Endothelial cell of umbilical vein (primary cell): ENCODE data around the gene ADAM8. TPM values are rescaled to one million over a fixed set of nuclear protein-coding genes. Genes with fewer than 3 reads are reported as not detected.

Source experiments
- BruUV-seq: library from RNA; stranded (reverse); fragments of 400-500 nt; replicated peaks from 2 replicates; lab custom pipeline; 2021; lab: Mats Ljungman, UMichigan
- CTCF ChIA-PET: fragments of 300-600, 350-600 bp; sonication (Branson Sonifier 250); formaldehyde crosslinking; loops from one replicate; lab custom pipeline; 2021; ENCODE audit warnings: antibody characterized with exemption, inconsistent platforms; lab: Charles Lee
- POLR2A ChIA-PET: fragments of 300-600, 350-600 bp; sonication (Branson Sonifier 250); formaldehyde crosslinking; loops from one replicate; lab custom pipeline; 2021; ENCODE audit warnings: antibody characterized with exemption, inconsistent platforms; lab: Charles Lee
- DNase-seq: peaks from one replicate; pipeline ENCODE4 v3.0.0-alpha.2; 2011; ENCODE audit warnings: low read depth, low spot score
- FAIRE-seq: peaks from 2 replicates; lab custom pipeline; 2011; peaks lifted over from hg19 to GRCh38; lab: Jason Lieb, UNC
- H2AFZ ChIP-seq: 2 replicates; pipeline ENCODE4 v1.6.0; 2012; ENCODE audit warnings: low read depth, low read length, control low read depth, inconsistent platforms
- H3K27ac ChIP-seq: 2 replicates; pipeline ENCODE4 v1.5.1; 2011; ENCODE audit warnings: low read depth, mild to moderate bottlenecking, control low read depth, low read length, moderate library complexity; ENCODE audit not compliant: insufficient read depth
- H3K27me3 ChIP-seq, 2 experiments: 2 replicates each; pipeline versions ENCODE4 v1.6.0 to v1.6.1; 2011; ENCODE audit warnings: low read length in 2 of 2, mixed read lengths in 1 of 2; ENCODE audit not compliant: control insufficient read depth in 2 of 2, insufficient read depth in 2 of 2
- H3K36me3 ChIP-seq, 2 experiments: 2 replicates in 1 of 2; 3 replicates in 1 of 2; pipeline ENCODE4 v1.5.1; 2011; ENCODE audit warnings: low read length in 2 of 2, mild to moderate bottlenecking in 1 of 2, moderate library complexity in 1 of 2; ENCODE audit not compliant: control insufficient read depth in 2 of 2, insufficient read depth in 2 of 2; ENCODE audit errors: extremely low read depth in 1 of 2
- H3K4me1 ChIP-seq: 3 replicates; pipeline ENCODE4 v1.5.1; 2011; ENCODE audit warnings: mild to moderate bottlenecking, low read length; ENCODE audit not compliant: control insufficient read depth, insufficient read depth; ENCODE audit errors: extremely low read depth
- H3K4me2 ChIP-seq: 2 replicates; pipeline ENCODE4 v1.6.1; 2011; ENCODE audit warnings: low read length, control low read depth, mixed read lengths; ENCODE audit not compliant: insufficient read depth
- H3K4me3 ChIP-seq, 3 experiments: fragments of 200-600 bp in 1 of 3; sonication (generic), shearing (Covaris generic) in 1 of 3; replicated peaks in 1 of 3; 2 replicates each; pipeline ENCODE4 v1.5.1; 2011 to 2016; ENCODE audit warnings: control low read depth in 3 of 3, low read length in 3 of 3, mild to moderate bottlenecking in 2 of 3, inconsistent platforms in 1 of 3, low read depth in 1 of 3, moderate library complexity in 1 of 3; ENCODE audit not compliant: insufficient read depth in 1 of 3
- H3K79me2 ChIP-seq: 2 replicates; pipeline ENCODE4 v1.6.0; 2012; ENCODE audit warnings: low read length, inconsistent platforms; ENCODE audit not compliant: control insufficient read depth, insufficient read depth
- H3K9ac ChIP-seq: replicated peaks from 2 replicates; pipeline ENCODE3; 2011; ENCODE audit warnings: low read length, control low read depth; ENCODE audit not compliant: insufficient read depth; ENCODE audit errors: extremely low read depth
- H3K9me1 ChIP-seq: replicated peaks from 3 replicates; pipeline ENCODE4 v1.6.0; 2011; ENCODE audit warnings: mild to moderate bottlenecking, low read length; ENCODE audit not compliant: control insufficient read depth, insufficient read depth; ENCODE audit errors: extremely low read depth
- H3K9me3 ChIP-seq: replicated peaks from 2 replicates; pipeline ENCODE4 v1.5.1; 2012; ENCODE audit warnings: low read length, inconsistent platforms; ENCODE audit not compliant: control insufficient read depth, insufficient read depth
- H4K20me1 ChIP-seq: replicated peaks from 2 replicates; pipeline ENCODE3; 2011; ENCODE audit warnings: mild to moderate bottlenecking, low read length; ENCODE audit not compliant: control insufficient read depth, insufficient read depth; ENCODE audit errors: extremely low read depth
- CTCF ChIP-seq, 2 donors: IDR thresholded peaks; 1 replicate in 1 of 2; 2 replicates in 1 of 2; pipeline ENCODE4 v1.5.1; 2011; ENCODE audit warnings: low read length in 2 of 2, mild to moderate bottlenecking in 2 of 2, moderate library complexity in 2 of 2, control low read depth in 1 of 2, inconsistent platforms in 1 of 2, low read depth in 1 of 2; ENCODE audit not compliant: insufficient read depth in 1 of 2; ENCODE audit errors: extremely low read depth in 1 of 2
- EZH2 ChIP-seq: IDR thresholded peaks from 2 replicates; pipeline ENCODE4 v1.6.1; 2012; ENCODE audit warnings: borderline replicate concordance, low read depth, mild to moderate bottlenecking, moderate library complexity, low read length, inconsistent platforms; ENCODE audit not compliant: severe bottlenecking
- FOS ChIP-seq: IDR thresholded peaks from 2 replicates; pipeline ENCODE4 v1.6.1; 2011; ENCODE audit warnings: mild to moderate bottlenecking, low read length, moderate library complexity, borderline replicate concordance; ENCODE audit not compliant: insufficient read depth
- GATA2 ChIP-seq: IDR thresholded peaks from 2 replicates; pipeline ENCODE4 v1.7.0; 2011; ENCODE audit warnings: low read depth, mild to moderate bottlenecking, moderate library complexity, mixed read lengths, low read length; ENCODE audit not compliant: insufficient read length, insufficient read depth
- JUN ChIP-seq: IDR thresholded peaks from 2 replicates; pipeline ENCODE4 v1.6.1; 2011; ENCODE audit warnings: borderline replicate concordance, low read depth; ENCODE audit not compliant: insufficient read length, insufficient read depth
- MAX ChIP-seq: IDR thresholded peaks from 2 replicates; pipeline ENCODE4 v1.6.1; 2011; ENCODE audit not compliant: insufficient read depth, insufficient read length
- MYC ChIP-seq: IDR thresholded peaks from one replicate; pipeline ENCODE4 v1.6.1; 2011; ENCODE audit warnings: mild to moderate bottlenecking, low read depth, low read length
- POLR2A ChIP-seq: IDR thresholded peaks from 2 replicates; pipeline ENCODE4 v1.6.1; 2012; ENCODE audit warnings: low read depth, mild to moderate bottlenecking, control low read depth, low read length
- POLR2AphosphoS5 ChIP-seq: IDR thresholded peaks from 2 replicates; pipeline ENCODE4 v1.6.1; 2012; ENCODE audit warnings: low read depth, mild to moderate bottlenecking, control low read depth, low read length, moderate library complexity; ENCODE audit not compliant: insufficient read depth
- dilution Hi-C: fragments of 300-500 bp; cut with MboI; formaldehyde crosslinking; loops from one replicate; pipeline ENCODE4 v1.15.0; 2019; ENCODE audit warnings: low sequenced_read_pairs; ENCODE audit not compliant: extremely low pct_ligation_motif_present
- intact Hi-C: fragments of 100-400 bp; cut with micrococcal nuclease; formaldehyde crosslinking; loops from one replicate; pipeline ENCODE4 v1.10.0; 2022
- polyA plus RNA-seq, 4 experiments: library from polyadenylated mRNA; depleted of rRNA in 3 of 4; stranded (reverse) in 3 of 4; unstranded in 1 of 4; fragments of >200 nt; gene quantifications; 2 replicates each; pipeline versions ENCODE4 v1.2.1 to v1.2.3, GENCODE V29; 2011 to 2012; ENCODE audit warnings: missing spikeins in 1 of 4
- total RNA-seq: library from RNA; stranded (reverse); gene quantifications from 2 replicates; pipeline ENCODE4 v1.2.3, GENCODE V29; 2021

The ADAM8 gene
- total and polyA plus RNA-seq, 2 donors (not counting 3 experiments of a cell fraction or from before 2014, with no cell fraction given) = 0.51 to 0.55 TPM

GRCh38 chr10:133268532-133268931 is 8.1 kb downstream of the ADAM8 start:
- Histone ChIP-seq H4K20me1 (no peaks in the 10 kb centered on the region), H3K79me2 (no peaks in the 10 kb centered on the region), H3K9me3 (no peaks in the 10 kb centered on the region), H3K36me3 (no peaks in the 10 kb centered on the region), H3K4me2 (no peak overlapping the region), H3K4me3 (no peak overlapping the region), H2AFZ (no peak overlapping the region), H3K9me1 (no peaks in the 10 kb centered on the region), H3K27ac (no peak overlapping the region), H3K27me3 (no peaks in the 10 kb centered on the region), H3K4me1 (no peaks in the 10 kb centered on the region), H3K9ac (no peak overlapping the region)
- POLR2A ChIA-PET = no interaction called here
- intact Hi-C loops (no loop called here), dilution Hi-C loops (no loop called here)
- CTCF ChIA-PET = interaction anchor here (0.6 kb wide), 1 partner anchor 29 kb away, joined by 4 read pairs; no protein-coding TSS in a partner anchor
- FAIRE-seq (no peak), DNase-seq (no peak)
- BruUV-seq = no TSS peak
- TF ChIP-seq POLR2A (no peak), POLR2AphosphoS5 (no peak), GATA2 (no peak), CTCF (IDR thresholded peaks at IDR 0.05; ENCODE audit: extremely low read depth in 1 of 2, insufficient read depth in 1 of 2, low read depth in 1 of 2, low read length in 2 of 2) (no peak), MAX (no peak)

GRCh38 chr10:133267829-133268228 is 8.8 kb downstream of the ADAM8 start:
- DNase-seq = no peak
- Histone ChIP-seq H2AFZ (no peak overlapping the region), H3K36me3 (no peaks in the 10 kb centered on the region), H3K9me1 (no peaks in the 10 kb centered on the region), H3K4me3 (no peak overlapping the region), H3K9ac (no peak overlapping the region), H3K27ac (no peak overlapping the region), H3K4me1 (no peaks in the 10 kb centered on the region), H3K79me2 (no peaks in the 10 kb centered on the region), H4K20me1 (no peaks in the 10 kb centered on the region), H3K4me2 (no peak overlapping the region), H3K27me3 (peaks cover 0 to 4% of the 10 kb centered on the region in 2 experiments), H3K9me3 (no peaks in the 10 kb centered on the region)
- intact Hi-C loops (no loop called here), dilution Hi-C loops (no loop called here)
- TF ChIP-seq POLR2AphosphoS5 = no peak
- TF ChIP-seq GATA2 = no peak
- no peak for TF ChIP-seq MAX
- TF ChIP-seq EZH2 = no peak
- TF ChIP-seq MYC = no peak
- no peak for TF ChIP-seq FOS
- TF ChIP-seq CTCF (IDR thresholded peaks at IDR 0.05; ENCODE audit: extremely low read depth in 1 of 2, insufficient read depth in 1 of 2, low read depth in 1 of 2, low read length in 2 of 2) = no peak
- TF ChIP-seq JUN = no peak
- TF ChIP-seq POLR2A = no peak
- POLR2A ChIA-PET = no interaction called here
- FAIRE-seq = no peak
- CTCF ChIA-PET = interaction anchor here (1.0 kb wide), 1 partner anchor 11 kb away, joined by 4 read pairs; no protein-coding TSS in a partner anchor
- no TSS peak for BruUV-seq
